Activated CD4-positive, alpha-beta T cell treated with anti-CD3 and anti-CD28 coated beads, Interleukin-2, Interleukin-4, amounts not matched to agents 100 ng/mL and 50 ng/mL, durations not matched to agents 16 hours and 8 hours (primary cell): ENCODE results near the gene L1CAM.
"Not testable (repeated sequence)": the region's sequence is repeated elsewhere in the genome, so short reads cannot be mapped to it uniquely, and the experiment has no call there.

Source experiments
- DNase-seq: peaks from one replicate; pipeline ENCODE4 v3.0.0-alpha.2; 2020; ENCODE audit warnings: low spot score

Gene L1CAM

DNA sequence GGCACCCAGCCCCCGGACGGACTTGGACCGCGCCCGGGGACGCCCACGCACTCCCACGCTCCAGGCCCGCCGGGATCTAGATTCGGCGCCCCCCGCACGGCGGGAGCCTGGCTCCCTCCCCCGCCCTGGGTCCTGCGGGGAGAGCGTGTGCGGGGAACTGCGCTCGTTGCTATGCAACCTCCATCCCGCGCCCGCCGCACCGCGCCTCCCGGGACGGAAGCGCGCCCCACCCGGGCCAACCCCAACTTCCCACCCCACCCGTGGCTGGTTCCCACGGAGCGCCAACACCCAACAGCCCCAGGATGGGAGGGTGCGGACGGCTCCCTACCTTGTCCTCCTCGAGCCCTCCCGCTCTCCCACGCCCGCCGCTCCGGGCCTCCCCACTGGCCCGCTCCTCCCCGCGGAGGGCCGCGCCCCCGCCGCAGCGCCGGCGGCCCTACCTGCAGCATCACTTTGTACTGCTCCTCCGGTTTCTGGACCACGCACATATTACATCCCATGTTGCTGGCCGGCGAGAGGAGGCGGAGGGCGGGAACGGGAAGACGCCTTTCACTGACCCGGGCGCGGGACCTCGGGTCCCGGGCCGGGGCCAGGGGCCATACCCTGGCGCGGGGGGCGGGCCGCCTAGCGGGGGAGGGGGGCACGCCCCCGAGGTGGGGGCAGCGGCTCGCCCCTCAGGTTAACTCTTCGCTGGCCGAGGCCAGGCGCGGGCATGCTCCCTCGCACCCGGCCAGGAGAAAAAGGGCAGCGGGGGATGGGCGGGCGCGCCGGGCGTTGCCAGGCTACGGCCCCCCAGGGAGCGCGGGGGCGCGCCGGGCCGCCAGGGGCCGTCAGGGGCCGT, 56.0 kb downstream of the L1CAM start, which contains the start of gene PDZD4:
Gene PDZD4, minus strand, starts transcription at position 746 of the 841 bp plus-strand sequence. Its CDS starts 246 bp downstream, at position 500.
- DNase-seq: no peak

DNA sequence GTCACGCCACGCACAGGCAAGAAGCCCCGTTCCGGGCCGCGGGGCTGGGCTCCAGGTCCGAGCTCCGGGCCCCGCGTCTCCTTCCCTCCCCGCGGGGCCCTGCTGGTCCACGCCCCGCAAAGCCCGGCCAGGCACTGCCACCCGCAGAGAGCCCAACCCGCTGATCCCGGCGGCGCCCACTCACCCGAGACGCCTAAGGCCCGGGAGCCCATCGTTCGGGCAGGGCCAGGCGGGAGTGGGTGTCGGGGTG, 56.5 kb downstream of the L1CAM start:
- DNase-seq: no peak

GRCh38 chrX:153828723-153829548, 57.0 kb downstream of the L1CAM start:
- no peak for DNase-seq

DNA sequence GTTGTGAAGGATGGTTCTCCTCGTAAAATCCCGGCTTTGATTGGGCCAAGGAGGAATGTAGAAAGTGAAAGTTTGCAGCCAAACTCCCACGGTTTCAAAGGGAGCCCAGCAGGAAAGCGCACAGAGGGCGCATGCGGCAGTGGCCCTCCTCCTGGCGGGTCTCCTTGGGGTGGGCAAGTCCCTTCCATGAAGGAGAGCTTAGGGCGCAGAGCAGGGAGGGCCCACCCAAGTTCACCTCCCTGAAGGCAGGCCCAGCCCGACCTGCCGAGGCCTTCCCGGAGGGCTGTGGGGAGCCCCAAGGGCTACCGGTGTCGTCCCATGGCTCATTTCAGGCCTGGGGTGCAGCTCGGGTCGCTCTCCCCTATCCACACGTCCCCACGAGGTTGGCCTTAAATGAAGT, 57.7 kb downstream of the L1CAM start:
- no peak for DNase-seq

GRCh38 chrX:153827903-153828302, 58.1 kb downstream of the L1CAM start:
- DNase-seq: no peak

- no peak for DNase-seq
Observed at GRCh38 chrX:153827016-153827415, 59.0 kb downstream of the L1CAM start.

GRCh38 chrX:153825042-153825441, 60.9 kb downstream of the L1CAM start:
- DNase-seq: no peak

GRCh38 chrX:153824348-153824747, 61.6 kb downstream of the L1CAM start:
- no peak for DNase-seq

DNA sequence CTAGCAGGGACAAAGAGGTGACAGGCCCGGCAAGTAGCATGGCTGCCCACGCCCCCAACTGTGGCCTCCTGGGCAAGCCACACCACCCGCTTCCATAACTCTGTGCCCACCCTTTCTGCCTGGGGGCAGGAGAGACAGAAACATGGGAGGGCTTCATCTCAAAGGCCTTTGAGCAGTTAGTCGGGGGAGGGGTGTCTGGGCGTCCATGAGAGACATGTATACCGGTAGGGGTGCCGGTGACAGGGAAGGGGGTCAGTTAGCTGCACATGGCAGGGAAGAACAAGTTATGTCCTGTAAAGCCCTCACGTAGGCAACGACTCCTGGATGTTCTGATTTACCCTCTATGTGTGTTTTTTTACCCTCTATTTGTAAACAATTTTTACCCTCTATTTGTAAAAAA, 64.9 kb downstream of the L1CAM start:
- DNase-seq: no peak

- DNase-seq: no peak
Observed at GRCh38 chrX:153820601-153821000, 65.4 kb downstream of the L1CAM start.

DNA sequence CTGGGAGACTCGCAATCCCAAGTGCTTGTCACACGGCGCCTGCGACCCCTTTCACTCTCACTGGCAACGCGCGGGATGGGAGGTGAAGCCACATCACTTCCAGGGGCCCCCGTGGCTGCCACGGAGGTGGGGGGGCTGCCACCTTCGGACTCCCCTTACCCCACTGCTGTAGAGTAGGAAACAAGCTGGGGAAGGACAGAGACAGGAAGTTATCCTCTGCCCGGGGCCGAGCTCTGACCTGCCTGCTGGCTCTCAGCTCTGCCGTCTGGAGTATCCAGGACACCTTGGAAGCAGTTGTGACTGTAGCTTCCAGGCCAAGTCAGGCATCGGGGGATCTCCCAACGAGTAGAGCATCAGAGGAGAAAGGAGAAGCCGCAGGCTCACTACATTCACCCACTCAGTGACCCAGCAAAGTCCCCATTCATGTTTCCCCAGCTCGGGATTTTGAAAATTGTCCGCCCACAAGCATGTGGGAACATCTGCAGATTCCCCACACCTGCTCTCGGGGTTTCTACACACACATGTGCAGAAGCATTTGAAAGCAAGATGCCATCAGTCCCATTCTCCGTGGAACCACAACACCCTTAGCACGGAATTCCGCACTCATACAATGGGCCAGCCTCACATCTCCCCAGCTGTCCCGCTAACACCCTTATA, 66.5 kb downstream of the L1CAM start:
- DNase-seq: no peak

DNA sequence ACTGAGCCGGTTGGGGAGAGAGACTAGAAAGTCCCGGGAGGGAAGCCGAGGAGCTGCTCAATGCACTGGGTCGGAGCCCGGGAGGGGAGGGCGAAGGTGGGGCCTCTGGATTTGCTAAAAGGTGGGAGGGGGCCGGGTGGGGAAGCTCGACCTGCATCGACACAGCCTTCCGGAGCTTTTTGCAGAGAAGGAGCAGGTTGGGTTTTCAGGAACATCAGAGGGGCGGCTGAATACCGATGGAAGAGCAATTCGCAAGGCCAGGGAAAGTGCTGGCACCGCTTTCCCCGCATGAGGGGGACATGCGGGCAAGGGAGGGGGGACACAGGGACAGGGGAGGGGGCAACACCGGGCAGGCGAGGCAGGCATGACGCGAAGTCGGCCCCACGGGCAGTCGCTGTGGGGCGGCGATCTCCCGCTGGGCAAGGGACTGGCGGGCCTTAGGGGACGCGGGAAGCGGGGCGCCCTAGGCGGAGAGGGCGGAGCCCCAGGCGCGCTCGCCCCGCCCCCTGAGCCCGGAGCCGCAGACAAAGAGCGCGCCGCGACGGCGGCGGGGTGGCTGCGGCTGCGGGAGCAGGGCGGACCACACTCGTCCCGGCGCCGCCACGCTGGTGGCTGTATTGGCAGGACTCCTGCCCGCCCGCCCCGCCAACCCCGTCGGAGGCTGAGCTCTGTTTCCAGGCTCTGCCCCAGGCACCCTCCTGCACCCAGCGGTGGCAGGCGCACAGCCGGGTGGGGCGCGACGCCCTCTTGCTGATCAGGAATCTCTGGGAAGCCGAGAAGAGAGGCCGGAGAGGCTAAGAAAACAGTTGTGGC, 67.2 kb downstream of the L1CAM start:
- DNase-seq: peak; percentile 7

- not testable (repeated sequence) for DNase-seq
Observed at GRCh38 chrX:153818064-153818463, 67.9 kb downstream of the L1CAM start.

DNA sequence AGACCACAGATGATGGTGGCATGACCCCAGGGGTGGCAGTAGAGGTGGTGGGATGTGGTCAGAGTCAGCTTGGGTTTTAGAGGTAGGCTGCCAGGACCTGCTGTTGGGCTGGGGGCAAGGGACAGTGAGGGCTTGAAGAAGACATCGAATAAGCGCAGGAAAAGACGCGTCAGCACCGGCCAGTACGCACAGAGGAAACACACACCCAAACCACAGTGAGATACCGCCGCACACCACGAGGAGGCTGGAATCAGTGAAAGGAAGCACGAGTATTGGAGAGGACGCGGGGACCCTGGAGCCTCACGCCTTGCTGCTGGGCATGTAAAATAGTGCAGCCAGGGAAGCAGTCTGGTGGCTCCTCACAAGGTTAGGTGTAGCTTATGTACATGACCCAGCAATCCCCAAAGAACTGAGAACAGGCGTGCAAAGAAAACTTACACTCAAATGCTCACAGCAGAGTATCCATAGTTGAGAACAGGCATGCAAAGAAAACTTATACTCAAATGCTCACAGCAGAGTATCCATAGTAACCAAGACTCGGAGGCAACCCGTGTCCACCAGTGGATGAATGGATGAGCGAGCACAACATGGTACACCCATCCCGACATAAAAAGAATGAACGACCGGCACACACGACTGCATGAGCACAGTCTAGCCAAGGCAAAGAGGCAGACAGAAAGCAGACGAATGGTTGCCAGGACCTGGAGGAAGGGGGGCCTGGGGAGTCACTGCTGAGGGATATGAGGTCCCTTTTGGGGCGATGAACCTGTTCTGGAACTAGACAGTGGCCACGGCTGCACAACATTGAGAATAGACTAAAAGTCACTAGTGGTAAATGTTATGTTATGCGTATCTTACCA, 68.9 kb downstream of the L1CAM start:
- DNase-seq: no peak

DNA sequence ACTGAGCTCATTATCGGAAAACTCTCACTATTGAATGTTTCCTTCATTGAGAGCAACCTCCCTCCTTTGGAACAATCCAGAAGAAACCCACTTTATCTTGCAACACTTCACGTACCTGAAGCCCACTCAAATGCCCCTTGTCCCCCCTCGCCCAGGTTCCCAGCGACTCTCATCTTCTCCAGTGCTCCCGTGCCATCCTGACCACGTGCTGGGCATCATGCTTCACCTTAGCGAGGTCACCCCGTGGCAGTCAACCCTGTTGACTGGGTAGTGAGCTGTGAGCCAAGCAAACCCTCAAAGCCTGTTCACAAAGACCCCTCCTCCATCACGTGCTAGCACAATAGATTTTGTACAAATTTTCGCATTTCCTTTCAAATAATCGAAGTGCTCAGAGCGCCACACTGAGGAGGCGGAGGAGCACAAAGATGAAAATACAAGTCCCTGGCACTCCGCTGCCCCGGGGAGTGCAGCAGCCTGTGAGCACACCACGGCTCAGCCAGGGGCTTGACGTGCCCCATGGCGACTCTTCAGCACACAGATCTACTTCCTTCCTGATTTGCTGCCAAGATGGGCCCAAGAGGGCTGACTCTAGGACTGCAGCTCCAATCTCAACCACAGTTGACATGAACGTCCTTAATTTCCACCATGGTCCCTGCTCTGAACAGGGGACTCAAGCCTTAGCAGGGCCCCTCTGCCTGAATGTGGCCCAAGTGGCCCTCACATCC, 71.2 kb downstream of the L1CAM start:
- DNase-seq: no peak

- no peak for DNase-seq
Observed at GRCh38 chrX:153813161-153813560, 72.8 kb downstream of the L1CAM start.

GRCh38 chrX:153812220-153812619, 73.8 kb downstream of the L1CAM start:
- no peak for DNase-seq
